Thyroid gland (tissue), 4 donors: ENCODE data around the gene VMAC. TPM values are rescaled to one million over a fixed set of nuclear protein-coding genes. Genes with fewer than 3 reads are reported as not detected.
"Not testable (repeated sequence)": the region's sequence is repeated elsewhere in the genome, so short reads cannot be mapped to it uniquely, and the experiment has no call there.

Experiments used
- DNase-seq, 2 donors: peaks; one replicate each; pipeline ENCODE4 v3.0.0-alpha.2; 2019
- H3K27ac ChIP-seq, 3 donors: fragments of 200-600 bp; sonication (generic); 1 replicate in 2 of 3; 2 replicates in 1 of 3; pipeline ENCODE4 v1.5.1; 2016 to 2019; ENCODE audit warnings: mild to moderate bottlenecking in 1 of 3, moderate library complexity in 1 of 3
- H3K27me3 ChIP-seq: fragments of 200-600 bp; sonication (generic); one replicate; pipeline ENCODE4 v1.5.1; 2019
- H3K36me3 ChIP-seq, 2 donors: fragments of 200-600 bp; sonication (generic); one replicate each; pipeline ENCODE4 v1.5.1; 2016 to 2019
- H3K4me1 ChIP-seq, 2 donors: fragments of 200-600 bp; sonication (generic); one replicate each; pipeline ENCODE4 v1.5.1; 2017 to 2019
- H3K4me3 ChIP-seq, 3 donors: fragments of 200-600 bp; sonication (generic); replicated peaks in 1 of 3; 1 replicate in 2 of 3; 2 replicates in 1 of 3; pipeline ENCODE4 v1.5.1; 2016; ENCODE audit warnings: mild to moderate bottlenecking in 1 of 3
- H3K9me3 ChIP-seq: fragments of 200-600 bp; sonication (generic); one replicate; pipeline ENCODE4 v1.5.1; 2017
- POLR2A ChIP-seq, 2 donors: fragments of 450-650 bp; IDR thresholded peaks; one replicate each; pipeline ENCODE4 v1.6.1; 2017; ENCODE audit warnings: antibody characterized with exemption in 2 of 2, mild to moderate bottlenecking in 2 of 2, moderate library complexity in 1 of 2
- WGBS, 2 donors: methylation state at CpG; one replicate each; pipeline ENCODE4 v1.1.5; 2017; 5-methylcytosine and 5-hydroxymethylcytosine counted together
- intact Hi-C: fragments of 100-400 bp; cut with DNase I; formaldehyde crosslinking; loops from one replicate; pipeline ENCODE4 v1.15.1; 2023
- total RNA-seq, 4 donors: library from RNA; depleted of rRNA; stranded (reverse); fragments of >200 nt; gene quantifications; one replicate each; pipeline ENCODE4 v1.2.3, GENCODE V29; 2016
- TF ChIP-seq, protein P1 (sequence below), 6 experiments: fragments of 200-600 bp in 3 of 6; fragments of 450-650 bp in 3 of 6; sonication (generic) in 3 of 6; IDR thresholded peaks; one replicate each; pipeline ENCODE4 v1.5.1; 2016 to 2019; ENCODE audit warnings: antibody characterized with exemption in 6 of 6, mild to moderate bottlenecking in 2 of 6, inconsistent platforms in 1 of 6, moderate library complexity in 1 of 6

The VMAC gene
- total RNA-seq, 4 donors from 2014 or later, result 14.3 to 27.2 (median 17.8) TPM

DNA sequence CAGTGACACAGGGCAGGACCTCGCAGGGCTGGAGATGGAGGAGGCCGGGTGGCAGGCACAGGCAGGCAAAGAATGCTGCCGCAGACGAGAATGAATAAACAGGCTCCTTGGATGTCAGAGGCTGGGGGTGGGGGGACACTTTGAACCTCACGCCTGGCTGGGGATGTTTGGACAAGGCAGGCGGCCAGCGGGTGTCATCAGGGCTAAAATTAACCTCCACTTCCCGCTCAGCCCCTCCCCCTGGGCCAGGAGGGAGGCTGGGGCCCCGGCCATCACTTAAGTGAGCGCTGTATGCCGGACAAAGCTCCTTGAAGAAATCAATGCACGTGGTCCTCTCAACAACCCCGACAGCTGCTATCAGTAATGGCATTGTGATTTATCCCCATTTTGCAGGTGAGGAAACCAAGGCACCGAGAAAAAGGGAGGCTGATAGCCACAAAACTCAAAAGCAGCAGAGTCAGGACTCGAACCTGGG, 24.0 kb upstream of the VMAC start:
- Histone ChIP-seq H3K36me3 (no peaks in the 10 kb centered on the region), H3K27ac (peak overlapping the region in 1 of 3 donors; percentile 53), H3K27me3 (no peaks in the 10 kb centered on the region), H3K9me3 (no peaks in the 10 kb centered on the region), H3K4me3 (no peak overlapping the region), H3K4me1 (peaks cover 9 to 27% of the 10 kb centered on the region in 2 donors)
- TF ChIP-seq POLR2A (IDR thresholded peaks at IDR 0.05), result no peak
- TF ChIP-seq, protein P1, sequence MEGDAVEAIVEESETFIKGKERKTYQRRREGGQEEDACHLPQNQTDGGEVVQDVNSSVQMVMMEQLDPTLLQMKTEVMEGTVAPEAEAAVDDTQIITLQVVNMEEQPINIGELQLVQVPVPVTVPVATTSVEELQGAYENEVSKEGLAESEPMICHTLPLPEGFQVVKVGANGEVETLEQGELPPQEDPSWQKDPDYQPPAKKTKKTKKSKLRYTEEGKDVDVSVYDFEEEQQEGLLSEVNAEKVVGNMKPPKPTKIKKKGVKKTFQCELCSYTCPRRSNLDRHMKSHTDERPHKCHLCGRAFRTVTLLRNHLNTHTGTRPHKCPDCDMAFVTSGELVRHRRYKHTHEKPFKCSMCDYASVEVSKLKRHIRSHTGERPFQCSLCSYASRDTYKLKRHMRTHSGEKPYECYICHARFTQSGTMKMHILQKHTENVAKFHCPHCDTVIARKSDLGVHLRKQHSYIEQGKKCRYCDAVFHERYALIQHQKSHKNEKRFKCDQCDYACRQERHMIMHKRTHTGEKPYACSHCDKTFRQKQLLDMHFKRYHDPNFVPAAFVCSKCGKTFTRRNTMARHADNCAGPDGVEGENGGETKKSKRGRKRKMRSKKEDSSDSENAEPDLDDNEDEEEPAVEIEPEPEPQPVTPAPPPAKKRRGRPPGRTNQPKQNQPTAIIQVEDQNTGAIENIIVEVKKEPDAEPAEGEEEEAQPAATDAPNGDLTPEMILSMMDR (IDR thresholded peaks at IDR 0.05), result no peak
- intact Hi-C loops, result no loop called here
- DNase-seq, result peak; percentile 80 to 85
- WGBS, 2 donors, result 13 to 15% methylated on average over 11 to 14 of the region's 15 CpGs

DNA sequence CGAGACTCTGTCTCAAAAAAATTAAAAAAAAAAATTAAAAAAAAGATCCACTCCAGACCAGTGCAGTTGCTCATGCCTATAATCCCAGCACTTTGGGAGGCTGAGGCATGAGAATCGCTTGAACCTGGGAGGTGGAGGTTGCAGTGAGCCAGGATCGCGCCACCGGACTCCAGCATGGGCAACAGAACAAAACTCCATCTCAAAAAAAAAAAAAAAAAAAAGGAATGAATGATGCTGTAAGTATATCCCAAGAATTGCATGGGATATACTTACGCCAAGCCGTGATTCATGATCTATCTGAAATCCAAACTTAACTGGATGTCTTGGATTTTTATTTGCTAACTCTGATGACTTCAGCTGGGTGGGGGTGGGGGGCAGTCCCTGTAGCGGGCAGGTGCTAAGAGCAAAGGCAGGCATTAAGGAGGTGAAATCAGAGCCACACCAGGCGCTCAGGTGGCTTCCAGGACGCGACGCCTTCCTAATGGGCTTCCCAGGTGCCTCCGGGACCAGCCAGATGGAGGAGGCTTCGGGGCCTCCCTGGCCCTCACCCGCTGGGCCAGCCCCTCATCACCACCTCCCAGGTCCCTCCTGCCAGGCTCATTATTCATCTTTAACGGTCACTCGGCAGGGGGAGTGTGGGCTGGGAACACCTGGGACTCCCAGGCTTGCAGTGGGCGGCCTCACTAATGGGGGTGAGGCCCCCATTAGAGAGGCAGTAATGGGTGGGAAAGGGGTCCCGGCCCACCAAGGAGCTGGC, 23.0 kb upstream of the VMAC start:
- intact Hi-C loops, result no loop called here
- 56 to 73% methylated on average over 14 to 19 of the region's 19 CpGs for WGBS, 2 donors
- H3K4me3 ChIP-seq, result no peak overlapping the region
- no peaks in the 10 kb centered on the region for H3K36me3 ChIP-seq
- H3K27ac ChIP-seq, result peak overlapping the region in 1 of 3 donors; percentile 53
- TF ChIP-seq, protein P1 (IDR thresholded peaks at IDR 0.05), result no peak
- TF ChIP-seq POLR2A (IDR thresholded peaks at IDR 0.05), result no peak
- no peaks in the 10 kb centered on the region for H3K27me3 ChIP-seq
- no peak for DNase-seq
- no peaks in the 10 kb centered on the region for H3K9me3 ChIP-seq
- peaks cover 9 to 27% of the 10 kb centered on the region in 2 donors for H3K4me1 ChIP-seq

DNA sequence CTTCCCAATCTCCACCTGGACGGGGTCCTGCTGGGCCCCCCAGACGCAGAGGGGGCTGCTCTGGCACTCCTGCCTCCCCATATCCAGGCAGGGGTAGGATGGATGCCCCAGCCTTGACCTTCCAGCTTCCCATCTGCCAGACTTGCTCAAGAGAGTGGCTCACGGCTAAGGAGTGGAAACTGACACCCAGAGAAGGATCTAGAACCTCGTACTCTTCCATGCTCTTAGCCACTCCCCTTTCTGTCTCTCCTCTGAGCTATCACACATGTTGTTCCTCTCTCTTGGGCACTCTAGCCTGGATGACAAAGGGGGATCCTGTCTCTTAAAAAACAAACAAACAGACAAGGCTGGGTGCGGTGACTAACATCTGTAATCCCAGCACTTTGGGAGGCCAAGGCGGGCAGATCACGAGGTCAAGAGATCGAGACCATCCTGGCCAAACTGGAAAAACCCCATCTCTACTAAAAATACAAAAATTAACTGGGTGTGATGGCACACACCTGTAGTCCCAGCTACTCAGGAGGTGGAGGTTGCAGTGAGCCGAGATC, 22.2 kb upstream of the VMAC start:
- Histone ChIP-seq H3K9me3 (no peaks in the 10 kb centered on the region), H3K36me3 (no peaks in the 10 kb centered on the region), H3K27me3 (no peaks in the 10 kb centered on the region), H3K4me1 (peaks cover 9 to 27% of the 10 kb centered on the region in 2 donors), H3K27ac (peak overlapping the region in 1 of 3 donors; percentile 10), H3K4me3 (no peak overlapping the region)
- intact Hi-C loops, result no loop called here
- 62 to 66% methylated on average over 7 to 9 of the region's 9 CpGs for WGBS, 2 donors
- no peak for DNase-seq
- TF ChIP-seq POLR2A (IDR thresholded peaks at IDR 0.05), result no peak
- TF ChIP-seq, protein P1 (IDR thresholded peaks at IDR 0.05), result no peak

DNA sequence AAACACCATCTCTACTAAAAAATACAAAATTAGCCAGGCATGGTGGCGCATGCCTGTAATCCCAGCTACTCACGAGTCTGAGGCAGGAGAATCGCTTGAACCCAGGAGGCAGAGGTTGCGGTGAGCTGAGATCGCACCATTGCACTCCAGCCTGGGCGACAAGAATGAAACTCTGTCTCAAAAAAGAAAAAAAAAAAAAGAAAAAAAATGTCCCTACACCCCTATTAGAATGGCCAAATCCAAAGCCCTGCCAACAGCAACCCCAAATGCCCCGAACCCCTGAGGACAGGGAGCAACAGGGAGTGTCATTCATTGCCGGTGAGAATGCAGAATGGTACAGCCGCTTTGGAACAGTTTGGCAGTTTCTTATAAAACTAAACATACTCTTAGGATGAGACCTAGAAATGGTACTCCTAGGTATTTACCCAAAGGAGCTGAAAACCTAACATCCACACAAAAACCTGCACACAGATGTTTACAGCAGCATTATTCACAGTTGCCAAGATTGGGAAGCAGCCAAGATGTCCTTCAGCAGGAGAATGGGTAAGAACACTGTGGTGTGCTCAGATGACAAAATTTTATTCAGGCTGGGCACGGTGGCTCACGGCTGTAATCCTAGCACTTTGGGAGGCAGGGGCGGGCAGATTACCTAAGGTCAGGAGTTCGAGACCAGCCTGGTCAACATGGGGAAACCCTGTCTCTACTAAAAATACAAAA, 21.4 kb upstream of the VMAC start:
- H3K36me3 ChIP-seq, H3K4me3 ChIP-seq, intact Hi-C loops, H3K9me3 ChIP-seq, H3K27ac ChIP-seq, DNase-seq, H3K27me3 ChIP-seq: not testable (repeated sequence)
- H3K4me1 ChIP-seq, result peaks cover 9 to 27% of the 10 kb centered on the region in 2 donors
- 68 to 69% methylated on average over 13 of the region's 13 CpGs for WGBS, 2 donors

DNA sequence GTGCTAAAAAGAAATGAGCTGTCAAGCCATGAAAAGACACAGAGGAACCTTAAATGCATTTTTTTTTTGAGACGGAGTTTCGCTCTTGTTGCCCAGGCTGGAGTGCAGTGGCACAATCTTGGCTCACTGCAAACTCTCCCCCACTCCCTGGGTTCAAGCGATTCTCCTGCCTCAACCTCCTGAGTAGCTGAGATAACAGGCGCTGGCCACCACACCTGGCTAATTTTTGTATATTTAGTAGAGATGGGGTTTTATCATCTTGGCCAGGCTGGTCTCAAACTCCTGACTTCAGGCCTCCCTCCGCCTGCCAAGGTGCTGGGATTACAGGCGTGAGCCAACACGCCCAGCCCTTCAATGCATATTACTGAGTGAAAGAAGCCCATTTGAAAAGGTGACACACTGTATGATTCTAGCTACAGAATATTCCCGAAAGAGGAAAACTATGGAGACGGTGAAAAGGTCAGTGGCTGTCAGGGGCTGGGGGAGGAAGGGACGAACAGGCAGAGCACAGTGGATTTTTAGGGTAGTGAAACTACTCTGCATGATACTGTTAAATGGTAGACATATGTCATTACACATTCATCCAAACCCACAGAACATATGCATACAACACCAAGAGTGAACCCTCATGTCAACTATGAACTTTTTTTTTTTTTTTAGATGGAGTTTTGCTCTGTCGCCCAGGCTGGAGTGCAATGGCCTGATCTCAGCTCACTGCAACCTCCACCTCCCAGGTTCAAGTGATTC, 20.4 kb upstream of the VMAC start:
- WGBS, 2 donors, result 75 to 78% methylated on average over 11 of the region's 11 CpGs
- H3K27ac ChIP-seq, H3K4me3 ChIP-seq, intact Hi-C loops, DNase-seq, H3K9me3 ChIP-seq, H3K27me3 ChIP-seq, H3K36me3 ChIP-seq: not testable (repeated sequence)
- peaks cover 9 to 27% of the 10 kb centered on the region in 2 donors for H3K4me1 ChIP-seq
